Tibial nerve (tissue), 4 donors: Measurements from ENCODE around the gene TMC3. TPM values are rescaled to one million over a fixed set of nuclear protein-coding genes. Genes with fewer than 3 reads are reported as not detected.

Experiments used
- DNase-seq, 2 donors: peaks; one replicate each; pipeline ENCODE4 v3.0.0-alpha.2; 2019; ENCODE audit warnings: low spot score in 2 of 2
- H3K27ac ChIP-seq, 4 donors: fragments of 200-600 bp; sonication (generic) in 3 of 4; one replicate each; pipeline ENCODE4 v1.5.1; 2017 to 2019; ENCODE audit warnings: mild to moderate bottlenecking in 1 of 4
- H3K27me3 ChIP-seq, 2 donors: fragments of 200-600 bp; sonication (generic) in 1 of 2; one replicate each; pipeline versions ENCODE4 v1.5.1 to v1.6.0; 2017 to 2019
- H3K36me3 ChIP-seq, 3 donors: fragments of 200-600 bp; sonication (generic); one replicate each; pipeline ENCODE4 v1.5.1; 2018 to 2019
- H3K4me1 ChIP-seq, 4 donors: fragments of 200-600 bp; sonication (generic) in 3 of 4; one replicate each; pipeline ENCODE4 v1.5.1; 2017 to 2019
- H3K4me3 ChIP-seq, 4 donors: fragments of 200-600 bp; sonication (generic) in 3 of 4; one replicate each; pipeline ENCODE4 v1.5.1; 2017 to 2019; ENCODE audit warnings: mild to moderate bottlenecking in 1 of 4, moderate library complexity in 1 of 4
- H3K9me3 ChIP-seq, 4 donors: fragments of 200-600 bp; sonication (generic) in 3 of 4; one replicate each; pipeline ENCODE4 v1.5.1; 2017 to 2019
- EP300 ChIP-seq, 2 donors: sonication (generic); formaldehyde crosslinking; IDR thresholded peaks; one replicate each; pipeline ENCODE4 v1.6.1; 2017; ENCODE audit warnings: antibody characterized with exemption in 2 of 2, mild to moderate bottlenecking in 1 of 2
- POLR2A ChIP-seq, 2 donors: fragments of 450-650 bp; IDR thresholded peaks; one replicate each; pipeline ENCODE4 v1.6.1; 2017; ENCODE audit warnings: antibody characterized with exemption in 2 of 2, mild to moderate bottlenecking in 2 of 2, moderate library complexity in 2 of 2
- WGBS, 2 donors: methylation state at CpG; one replicate each; pipeline ENCODE4 v1.1.5; 2018; 5-methylcytosine and 5-hydroxymethylcytosine counted together
- total RNA-seq, 4 donors: library from RNA; depleted of rRNA; stranded (reverse); fragments of >200 nt; gene quantifications; one replicate each; pipeline ENCODE4 v1.1.0, GENCODE V29; 2016
- TF ChIP-seq, protein P1 (sequence below), 5 experiments: fragments of 200-600 bp in 3 of 5; fragments of 450-650 bp in 2 of 5; sonication (generic) in 3 of 5; IDR thresholded peaks; one replicate each; pipeline ENCODE4 v1.5.1; 2016 to 2019; ENCODE audit warnings: antibody characterized with exemption in 5 of 5, mild to moderate bottlenecking in 3 of 5, moderate library complexity in 2 of 5

TMC3 gene
- total RNA-seq, 4 donors from 2014 or later = not detected

DNA sequence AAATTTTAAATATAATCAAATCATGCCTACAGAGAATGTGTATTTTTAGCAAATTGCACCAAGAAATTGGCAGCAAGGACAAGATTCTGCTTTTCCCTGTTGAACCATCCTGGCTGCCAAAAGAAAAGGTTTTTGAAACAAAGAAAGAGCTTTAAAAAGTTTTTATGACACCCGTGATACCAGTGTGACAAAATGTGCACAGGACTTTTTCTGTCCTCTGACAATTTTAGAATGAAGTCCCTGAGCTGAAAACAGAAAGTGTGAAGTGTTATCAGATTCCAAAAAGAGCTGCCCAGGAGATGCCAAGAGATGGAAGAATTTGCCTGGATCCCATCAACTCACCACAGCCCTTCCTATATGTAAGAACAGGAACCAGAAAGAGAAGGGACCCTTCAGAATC is 33.2 kb upstream of the TMC3 start:
- TF ChIP-seq EP300 (IDR thresholded peaks at IDR 0.05) (no peak), POLR2A (IDR thresholded peaks at IDR 0.05) (no peak)
- TF ChIP-seq, protein P1, sequence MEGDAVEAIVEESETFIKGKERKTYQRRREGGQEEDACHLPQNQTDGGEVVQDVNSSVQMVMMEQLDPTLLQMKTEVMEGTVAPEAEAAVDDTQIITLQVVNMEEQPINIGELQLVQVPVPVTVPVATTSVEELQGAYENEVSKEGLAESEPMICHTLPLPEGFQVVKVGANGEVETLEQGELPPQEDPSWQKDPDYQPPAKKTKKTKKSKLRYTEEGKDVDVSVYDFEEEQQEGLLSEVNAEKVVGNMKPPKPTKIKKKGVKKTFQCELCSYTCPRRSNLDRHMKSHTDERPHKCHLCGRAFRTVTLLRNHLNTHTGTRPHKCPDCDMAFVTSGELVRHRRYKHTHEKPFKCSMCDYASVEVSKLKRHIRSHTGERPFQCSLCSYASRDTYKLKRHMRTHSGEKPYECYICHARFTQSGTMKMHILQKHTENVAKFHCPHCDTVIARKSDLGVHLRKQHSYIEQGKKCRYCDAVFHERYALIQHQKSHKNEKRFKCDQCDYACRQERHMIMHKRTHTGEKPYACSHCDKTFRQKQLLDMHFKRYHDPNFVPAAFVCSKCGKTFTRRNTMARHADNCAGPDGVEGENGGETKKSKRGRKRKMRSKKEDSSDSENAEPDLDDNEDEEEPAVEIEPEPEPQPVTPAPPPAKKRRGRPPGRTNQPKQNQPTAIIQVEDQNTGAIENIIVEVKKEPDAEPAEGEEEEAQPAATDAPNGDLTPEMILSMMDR (IDR thresholded peaks at IDR 0.05) = no peak
- H3K27ac ChIP-seq = no peak overlapping the region
- no peaks in the 10 kb centered on the region for H3K36me3 ChIP-seq
- H3K4me3 ChIP-seq = no peak overlapping the region
- H3K9me3 ChIP-seq = no peaks in the 10 kb centered on the region
- peaks cover 0 to 18% (median 5%) of the 10 kb centered on the region in 4 donors for H3K4me1 ChIP-seq
- H3K27me3 ChIP-seq = no peaks in the 10 kb centered on the region
- 32 to 45% methylated on average over 1 of the region's 1 CpG for WGBS, 2 donors
- DNase-seq = no peak

DNA sequence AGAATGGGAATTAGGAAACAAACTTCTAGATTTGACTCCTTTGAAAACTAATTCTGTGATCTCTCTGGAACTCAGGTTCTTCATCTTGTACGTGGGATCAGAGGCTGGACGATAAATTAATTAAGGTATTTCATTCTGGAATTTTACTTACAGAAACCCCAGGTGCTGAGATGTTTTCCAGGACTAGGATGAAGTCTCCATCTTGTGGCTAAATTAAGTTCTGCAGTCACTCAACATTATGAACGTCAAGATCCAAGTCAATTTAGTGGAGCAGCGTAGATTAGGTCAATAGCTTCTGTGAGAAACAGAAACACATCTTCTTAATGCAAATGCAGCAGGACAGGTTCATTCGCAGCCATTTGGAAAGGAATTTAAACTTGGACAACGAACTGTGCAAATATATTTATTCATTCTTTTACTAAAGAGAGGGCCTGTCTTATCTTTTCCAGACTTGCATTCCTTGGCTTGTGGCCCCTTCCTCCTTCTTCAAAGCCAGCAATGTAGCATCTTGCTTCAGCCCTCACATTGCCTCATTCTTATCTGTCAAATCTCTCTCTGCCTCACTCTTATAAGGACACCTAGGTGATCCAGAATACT is 26.7 kb upstream of the TMC3 start:
- H3K27me3 ChIP-seq = no peaks in the 10 kb centered on the region
- 28 to 32% methylated on average over 6 of the region's 6 CpGs for WGBS, 2 donors
- DNase-seq = peak in 1 of 2 donors; percentile 44
- TF ChIP-seq POLR2A (IDR thresholded peaks at IDR 0.05) = no peak
- TF ChIP-seq, protein P1 (IDR thresholded peaks at IDR 0.05) = peak; percentile 50 to 74 (median 72)
- no peaks in the 10 kb centered on the region for H3K36me3 ChIP-seq
- peaks cover 0 to 5% (median 0%) of the 10 kb centered on the region in 4 donors for H3K9me3 ChIP-seq
- H3K27ac ChIP-seq = no peak overlapping the region
- no peak overlapping the region for H3K4me3 ChIP-seq
- H3K4me1 ChIP-seq = no peaks in the 10 kb centered on the region

DNA sequence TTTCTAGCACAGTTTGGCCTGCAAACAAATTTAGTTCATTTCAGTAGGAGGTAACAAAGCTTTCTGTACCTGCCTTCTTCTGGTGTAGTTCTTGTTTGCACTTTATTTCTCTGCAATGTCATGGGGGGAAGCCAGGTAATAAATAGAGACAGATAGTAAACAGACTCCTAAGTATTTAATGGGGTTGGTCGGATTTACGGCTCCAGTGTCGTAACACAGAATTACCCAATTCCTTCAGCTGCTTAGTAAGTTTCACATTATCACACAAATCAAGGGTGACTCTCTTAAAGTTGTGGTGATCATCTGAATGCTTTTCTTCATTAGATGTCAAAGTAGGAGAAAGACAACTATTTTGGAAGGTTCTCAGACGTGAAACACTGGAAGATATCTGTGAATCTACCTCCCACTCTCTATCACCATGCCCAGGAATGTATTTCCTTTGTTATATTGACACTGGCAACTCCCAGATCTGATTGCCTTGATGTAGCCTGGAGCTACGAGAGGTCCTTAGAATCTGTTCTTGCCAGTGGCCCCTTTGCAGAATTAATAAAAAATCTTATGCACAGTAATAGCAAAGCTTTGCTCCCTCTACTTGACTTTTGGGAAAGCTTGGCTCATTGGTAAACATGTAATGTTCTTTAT is 25.0 kb upstream of the TMC3 start:
- WGBS, 2 donors = 64 to 67% methylated on average over 5 of the region's 5 CpGs
- Histone ChIP-seq H3K4me1 (no peaks in the 10 kb centered on the region), H3K9me3 (peaks cover 0 to 5% (median 0%) of the 10 kb centered on the region in 4 donors), H3K4me3 (no peak overlapping the region), H3K27me3 (no peaks in the 10 kb centered on the region), H3K36me3 (no peaks in the 10 kb centered on the region), H3K27ac (no peak overlapping the region)
- TF ChIP-seq POLR2A (IDR thresholded peaks at IDR 0.05) = no peak
- TF ChIP-seq, protein P1 (IDR thresholded peaks at IDR 0.05) = no peak
- no peak for TF ChIP-seq EP300 (IDR thresholded peaks at IDR 0.05)
- no peak for DNase-seq

DNA sequence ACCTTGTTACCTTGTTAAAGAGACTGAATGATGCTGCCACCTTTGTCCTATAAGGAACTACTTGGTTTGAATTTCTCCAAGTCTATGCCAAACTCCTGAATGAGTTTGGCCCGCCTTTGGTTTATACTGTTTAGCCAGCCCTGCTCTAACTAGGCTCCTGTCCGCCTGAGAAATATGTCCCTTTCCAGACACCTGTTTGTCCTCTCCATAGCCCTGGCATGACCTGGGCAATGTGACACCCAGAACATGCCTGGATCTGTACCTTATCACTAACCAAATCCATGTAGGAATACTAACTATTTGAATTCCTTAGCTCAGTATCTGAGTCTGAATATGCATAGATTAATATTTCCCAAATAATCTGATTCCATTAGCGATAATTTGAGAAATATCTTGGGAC is 24.4 kb upstream of the TMC3 start:
- Histone ChIP-seq H3K4me1 (no peaks in the 10 kb centered on the region), H3K9me3 (peaks cover 0 to 5% (median 0%) of the 10 kb centered on the region in 4 donors), H3K27ac (no peak overlapping the region), H3K4me3 (no peak overlapping the region), H3K27me3 (no peaks in the 10 kb centered on the region), H3K36me3 (no peaks in the 10 kb centered on the region)
- DNase-seq = no peak
- TF ChIP-seq POLR2A (IDR thresholded peaks at IDR 0.05) (no peak), EP300 (IDR thresholded peaks at IDR 0.05) (no peak)
- TF ChIP-seq, protein P1 (IDR thresholded peaks at IDR 0.05) = no peak
- 86 to 88% methylated on average over 3 of the region's 3 CpGs for WGBS, 2 donors

DNA sequence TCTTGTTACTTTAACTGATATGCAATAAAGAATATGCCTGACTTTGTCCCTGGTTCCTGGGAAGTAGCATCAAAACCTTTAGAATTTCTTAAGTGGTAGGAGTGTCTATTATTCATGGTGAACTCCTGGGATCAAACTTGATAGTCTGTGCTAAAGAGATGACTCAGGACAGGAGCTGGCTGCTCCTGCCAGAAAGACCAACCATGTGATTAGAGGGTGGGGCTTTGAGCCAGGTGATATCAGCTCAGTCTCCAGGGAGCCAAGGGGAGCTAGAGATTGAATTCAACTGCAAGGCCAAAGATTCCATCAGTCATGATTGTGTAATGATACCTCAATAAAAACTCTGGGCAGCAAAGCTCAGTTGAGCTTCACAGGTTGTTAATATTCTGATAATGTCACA is 20.6 kb upstream of the TMC3 start:
- H3K27me3 ChIP-seq = no peaks in the 10 kb centered on the region
- H3K27ac ChIP-seq = no peak overlapping the region
- peaks cover 0 to 2% (median 0%) of the 10 kb centered on the region in 4 donors for H3K9me3 ChIP-seq
- no peak for TF ChIP-seq POLR2A (IDR thresholded peaks at IDR 0.05)
- TF ChIP-seq EP300 (IDR thresholded peaks at IDR 0.05) = no peak
- TF ChIP-seq, protein P1 (IDR thresholded peaks at IDR 0.05) = no peak
- H3K4me1 ChIP-seq = no peaks in the 10 kb centered on the region
- no peak for DNase-seq
- H3K36me3 ChIP-seq = no peaks in the 10 kb centered on the region
- H3K4me3 ChIP-seq = no peak overlapping the region
